B cell (primary cell): ENCODE measurements around the gene CLCN7. TPM values are rescaled to one million over a fixed set of nuclear protein-coding genes. Genes with fewer than 3 reads are reported as not detected.

Experiments
- ATAC-seq: fragments of 200-7000 bp; cut with Tn5 transposase; one replicate; pipeline ENCODE4 v1.10.0; 2021; ENCODE audit warnings: low read depth, mild to moderate bottlenecking, moderate number of reproducible peaks, moderate library complexity
- CTCF ChIA-PET: fragments of 350-600 bp; sonication (Branson Sonifier 250); formaldehyde crosslinking; loops from one replicate; lab custom pipeline; 2021; ENCODE audit warnings: antibody characterized with exemption, inconsistent platforms; lab: Charles Lee
- POLR2A ChIA-PET: fragments of 350-600 bp; sonication (Branson Sonifier 250); formaldehyde crosslinking; loops from one replicate; lab custom pipeline; 2021; ENCODE audit warnings: antibody characterized with exemption; lab: Charles Lee
- DNase-seq: peaks from one replicate; pipeline ENCODE4 v3.0.0; 2013
- H2AFZ ChIP-seq: 2 replicates; pipeline ENCODE4 v1.6.1; 2012; ENCODE audit warnings: mild to moderate bottlenecking, low read depth, low read length; ENCODE audit not compliant: insufficient read depth, poor library complexity, severe bottlenecking
- H3K27ac ChIP-seq, 2 donors: 1 replicate in 1 of 2; 2 replicates in 1 of 2; pipeline ENCODE4 v1.5.1; 2012 to 2013; ENCODE audit warnings: low read length in 2 of 2, mild to moderate bottlenecking in 2 of 2, moderate library complexity in 1 of 2
- H3K27me3 ChIP-seq, 4 experiments: fragments of 200-600 bp in 1 of 4; sonication (generic) in 1 of 4; replicated peaks in 1 of 4; 1 replicate in 2 of 4; 2 replicates in 2 of 4; pipeline versions ENCODE4 v1.6.1 to v1.7.0; 2013 to 2016; ENCODE audit warnings: low read length in 3 of 4, mild to moderate bottlenecking in 2 of 4, mixed read lengths in 1 of 4, moderate library complexity in 1 of 4; ENCODE audit not compliant: insufficient read depth in 4 of 4, control insufficient read depth in 3 of 4; ENCODE audit errors: control extremely low read depth in 1 of 4
- H3K36me3 ChIP-seq, 2 experiments: replicated peaks in 1 of 2; 1 replicate in 1 of 2; 2 replicates in 1 of 2; pipeline versions ENCODE4 v1.6.1 to v1.7.1; 2013; ENCODE audit warnings: low read length in 1 of 2; ENCODE audit not compliant: insufficient read depth in 2 of 2, control insufficient read depth in 1 of 2; ENCODE audit errors: control extremely low read depth in 1 of 2, extremely low read depth in 1 of 2
- H3K4me1 ChIP-seq, 2 donors: fragments of 200-600 bp in 1 of 2; sonication (generic) in 1 of 2; 1 replicate in 1 of 2; 2 replicates in 1 of 2; pipeline versions ENCODE4 v1.5.1 to v1.6.1; 2013 to 2017; ENCODE audit warnings: low read length in 2 of 2; ENCODE audit not compliant: control insufficient read depth in 2 of 2, insufficient read depth in 2 of 2
- H3K4me2 ChIP-seq: replicated peaks from 2 replicates; pipeline ENCODE3; 2012; ENCODE audit warnings: mild to moderate bottlenecking, low read depth, low read length; ENCODE audit not compliant: poor library complexity, severe bottlenecking
- H3K4me3 ChIP-seq, 5 experiments: fragments of 200-600 bp in 1 of 5; sonication (generic) in 1 of 5; 1 replicate in 3 of 5; 2 replicates in 2 of 5; pipeline versions ENCODE4 v1.5.1 to v1.7.0; 2011 to 2016; ENCODE audit warnings: low read length in 4 of 5, mild to moderate bottlenecking in 4 of 5, low read depth in 2 of 5, control low read depth in 1 of 5, moderate library complexity in 1 of 5; ENCODE audit not compliant: insufficient read depth in 1 of 5; ENCODE audit errors: control extremely low read depth in 1 of 5, extremely low read depth in 1 of 5
- H3K79me2 ChIP-seq: fragments of 200-600 bp; sonication (generic); one replicate; pipeline ENCODE4 v1.6.0; 2016; ENCODE audit warnings: low read length; ENCODE audit not compliant: control insufficient read depth, insufficient read depth
- H3K9ac ChIP-seq: fragments of 200-600 bp; sonication (generic); 2 replicates; pipeline ENCODE4 v1.6.1; 2017; ENCODE audit warnings: mild to moderate bottlenecking, low read length, moderate library complexity
- H3K9me3 ChIP-seq, 3 donors: one replicate each; pipeline versions ENCODE4 v1.6.1 to v1.7.1; 2013; ENCODE audit warnings: low read length in 2 of 3; ENCODE audit not compliant: control insufficient read depth in 2 of 3, insufficient read depth in 1 of 3; ENCODE audit errors: control extremely low read depth in 1 of 3
- H4K20me1 ChIP-seq: 2 replicates; pipeline ENCODE4 v1.6.0; 2012; ENCODE audit warnings: mild to moderate bottlenecking, low read length; ENCODE audit not compliant: insufficient read depth, control insufficient read depth, poor library complexity, severe bottlenecking
- H3K27ac Mint-ChIP-seq: one replicate; pipeline ENCODE4 v1.8.0; 2021; ENCODE audit warnings: mixed read lengths
- H3K27me3 Mint-ChIP-seq: one replicate; pipeline ENCODE4 v1.8.0; 2021; ENCODE audit warnings: mixed read lengths
- H3K4me1 Mint-ChIP-seq: one replicate; pipeline ENCODE4 v1.8.0; 2021; ENCODE audit warnings: mixed read lengths
- H3K4me3 Mint-ChIP-seq: one replicate; pipeline ENCODE4 v1.8.0; 2021; ENCODE audit warnings: mixed read lengths
- H3K9me3 Mint-ChIP-seq: one replicate; pipeline ENCODE4 v1.8.0; 2022; ENCODE audit warnings: mixed read lengths; ENCODE audit not compliant: insufficient read depth
- CTCF ChIP-seq: fragments of 200-600 bp; IDR thresholded peaks from one replicate; pipeline ENCODE4 v1.8.0; 2022; ENCODE audit warnings: antibody characterized with exemption, mild to moderate bottlenecking
- EZH2 ChIP-seq: IDR thresholded peaks from 2 replicates; pipeline ENCODE4 v1.6.1; 2012; ENCODE audit warnings: borderline replicate concordance, low read depth, mild to moderate bottlenecking, moderate library complexity, low read length; ENCODE audit not compliant: insufficient read depth, poor library complexity, severe bottlenecking
- WGBS: methylation state at CpG from one replicate; pipeline ENCODE4 v1.1.5; 2013; ENCODE audit warnings: missing lambda C conversion rate; ENCODE audit not compliant: insufficient coverage; 5-methylcytosine and 5-hydroxymethylcytosine counted together
- intact Hi-C: fragments of 100-400 bp; cut with micrococcal nuclease; formaldehyde crosslinking; loops from one replicate; pipeline ENCODE4 v1.10.0; 2022
- polyA plus RNA-seq: library from polyadenylated mRNA; depleted of rRNA; stranded (reverse); fragments of >200 nt; gene quantifications from 2 replicates; pipeline ENCODE4 v1.2.3, GENCODE V29; 2012
- total RNA-seq, 2 donors: library from RNA; stranded (reverse); fragments of 120-200 nt in 1 of 2; gene quantifications; 1 replicate in 1 of 2; 2 replicates in 1 of 2; pipeline versions ENCODE4 v1.2.3 to v1.2.4, GENCODE V29; 2013 to 2022

The CLCN7 gene
- total and polyA plus RNA-seq, 2 donors (not counting 1 experiment from before 2014, with no cell fraction given) = 215 to 274 TPM

- Histone ChIP-seq H2AFZ (no peak overlapping the region), H3K9ac (no peak overlapping the region), H3K27ac (no peak overlapping the region), H3K4me3 (no peak overlapping the region), H3K4me1 (peaks cover 17 to 25% of the 10 kb centered on the region in 2 donors), H3K4me2 (no peak overlapping the region), H4K20me1 (peaks cover 50% of the 10 kb centered on the region), H3K79me2 (peaks cover 60% of the 10 kb centered on the region), H3K9me3 (no peaks in the 10 kb centered on the region), H3K36me3 (peaks cover 0 to 53% of the 10 kb centered on the region in 2 experiments), H3K27me3 (no peaks in the 10 kb centered on the region)
- Mint-ChIP-seq H3K4me1 (peaks cover 17% of the 10 kb centered on the region), H3K4me3 (peak overlapping the region; percentile 32), H3K9me3 (no peaks in the 10 kb centered on the region), H3K27ac (no peak overlapping the region), H3K27me3 (no peaks in the 10 kb centered on the region)
- CTCF ChIA-PET = no interaction called here
- DNase-seq = no peak
- TF ChIP-seq CTCF = no peak
- no peak for TF ChIP-seq EZH2
- POLR2A ChIA-PET = no interaction called here
- no peak for ATAC-seq
- intact Hi-C loops = no loop called here
- 93% methylated on average over 19 of the region's 25 CpGs for WGBS
Observed at GRCh38 chr16:1496464-1496863, 21.6 kb upstream of the CLCN7 start.

DNA sequence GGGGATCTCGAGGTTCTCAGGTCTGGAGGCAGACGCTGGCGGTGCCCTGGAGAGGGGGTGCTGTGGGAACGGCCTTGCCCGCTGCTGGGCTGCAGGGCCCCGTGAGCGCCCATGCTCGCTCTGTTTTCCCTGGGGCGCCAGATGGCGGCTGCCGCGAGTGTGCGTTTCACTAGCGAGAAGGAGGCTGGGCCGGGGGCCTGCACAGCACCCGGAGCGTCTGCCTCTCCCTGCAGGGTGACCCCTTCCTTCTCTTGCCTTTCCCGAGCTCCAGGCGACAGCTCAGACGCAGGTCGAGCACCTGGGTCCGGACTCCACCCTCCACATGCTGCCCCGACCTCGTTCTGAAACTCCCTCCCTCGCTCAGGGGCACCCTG lies 21.0 kb upstream of the CLCN7 start:
- Histone ChIP-seq H3K4me2 (no peak overlapping the region), H3K27ac (no peak overlapping the region), H2AFZ (no peak overlapping the region), H3K4me1 (peaks cover 17 to 25% of the 10 kb centered on the region in 2 donors), H4K20me1 (peaks cover 44% of the 10 kb centered on the region), H3K36me3 (peaks cover 0 to 48% of the 10 kb centered on the region in 2 experiments), H3K9me3 (no peaks in the 10 kb centered on the region), H3K9ac (no peak overlapping the region), H3K4me3 (no peak overlapping the region), H3K27me3 (no peaks in the 10 kb centered on the region), H3K79me2 (peaks cover 59% of the 10 kb centered on the region)
- peak overlapping the region; percentile 46 for H3K27ac Mint-ChIP-seq
- ChIA-PET POLR2A (no interaction called here), CTCF (no interaction called here)
- intact Hi-C loops = no loop called here
- DNase-seq = no peak
- H3K4me1 Mint-ChIP-seq = peaks cover 17% of the 10 kb centered on the region
- no peak for TF ChIP-seq CTCF
- TF ChIP-seq EZH2 = no peak
- H3K4me3 Mint-ChIP-seq = peak overlapping the region; percentile 53
- WGBS = 96% methylated on average over 25 of the region's 25 CpGs
- no peaks in the 10 kb centered on the region for H3K27me3 Mint-ChIP-seq
- ATAC-seq = no peak
- H3K9me3 Mint-ChIP-seq = no peaks in the 10 kb centered on the region
